IMR-90 (cell line): ENCODE results near the gene CDH2. TPM values are rescaled to one million over a fixed set of nuclear protein-coding genes. Genes with fewer than 3 reads are reported as not detected.

Experiments
- ATAC-seq: fragments of 200-7000 bp; cut with Tn5 transposase; 2 replicates; pipeline ENCODE4 v1.9.1; 2020; ENCODE audit warnings: low read depth, mild to moderate bottlenecking, moderate library complexity
- BruUV-seq: library from RNA; stranded (reverse); fragments of 400-500 nt; replicated peaks from 2 replicates; lab custom pipeline; 2021; lab: Mats Ljungman, UMichigan
- CTCF ChIA-PET: fragments of 300-600 bp; formaldehyde crosslinking; extraction: SDS; loops from one replicate; lab custom pipeline; 2021; ENCODE audit warnings: antibody characterized with exemption; lab: Yijun Ruan, JAX
- POLR2A ChIA-PET: fragments of 300-600 bp; sonication (Branson Sonifier 250); formaldehyde crosslinking; loops from one replicate; lab custom pipeline; 2022; ENCODE audit warnings: antibody characterized with exemption; ENCODE audit not compliant: unreplicated experiment; lab: Charles Lee
- DNase-seq: peaks from one replicate; pipeline ENCODE4 v3.0.0; 2013
- H2AFZ ChIP-seq: replicated peaks from 2 replicates; pipeline ENCODE3; 2013; ENCODE audit warnings: low read length, mild to moderate bottlenecking; ENCODE audit not compliant: poor library complexity
- H2AK5ac ChIP-seq: 2 replicates; pipeline ENCODE4 v1.6.1; 2013; ENCODE audit warnings: low read depth, low read length, inconsistent platforms
- H2AK9ac ChIP-seq: replicated peaks from 2 replicates; pipeline ENCODE3; 2013; ENCODE audit warnings: mild to moderate bottlenecking, low read depth, low read length, moderate library complexity; ENCODE audit not compliant: poor library complexity
- H2BK120ac ChIP-seq: 2 replicates; pipeline ENCODE4 v1.6.1; 2013; ENCODE audit warnings: low read depth, low read length, inconsistent platforms
- H2BK15ac ChIP-seq: 3 replicates; pipeline ENCODE4 v1.6.1; 2013; ENCODE audit warnings: low read depth, low read length, inconsistent platforms
- H2BK20ac ChIP-seq: 2 replicates; pipeline ENCODE4 v1.6.1; 2013; ENCODE audit warnings: low read depth, mild to moderate bottlenecking, inconsistent platforms, low read length, moderate library complexity
- H2BK5ac ChIP-seq: 2 replicates; pipeline ENCODE4 v1.6.1; 2013; ENCODE audit warnings: mild to moderate bottlenecking, low read depth, low read length, inconsistent platforms; ENCODE audit not compliant: poor library complexity, severe bottlenecking
- H3K14ac ChIP-seq: replicated peaks from 2 replicates; pipeline ENCODE4 v1.6.1; 2013; ENCODE audit warnings: low read depth, low read length, inconsistent platforms
- H3K18ac ChIP-seq: 2 replicates; pipeline ENCODE4 v1.6.1; 2013; ENCODE audit warnings: low read depth, low read length, control low read depth
- H3K23ac ChIP-seq: 2 replicates; pipeline ENCODE4 v1.6.1; 2013; ENCODE audit warnings: low read depth, low read length, inconsistent platforms
- H3K27ac ChIP-seq: 2 replicates; pipeline ENCODE4 v1.5.1; 2013; ENCODE audit warnings: mild to moderate bottlenecking, control low read depth, low read length; ENCODE audit not compliant: insufficient read depth
- H3K27me3 ChIP-seq: 2 replicates; pipeline ENCODE4 v1.6.1; 2013; ENCODE audit warnings: low read length; ENCODE audit not compliant: control insufficient read depth, insufficient read depth
- H3K36me3 ChIP-seq: 2 replicates; pipeline ENCODE4 v1.6.1; 2013; ENCODE audit warnings: low read length, mixed read lengths; ENCODE audit not compliant: control insufficient read depth, insufficient read depth
- H3K4ac ChIP-seq: 2 replicates; pipeline ENCODE4 v1.6.1; 2013; ENCODE audit warnings: low read depth, low read length, inconsistent platforms
- H3K4me1 ChIP-seq: 2 replicates; pipeline ENCODE4 v1.6.1; 2013; ENCODE audit warnings: low read length, mixed read lengths; ENCODE audit not compliant: control insufficient read depth, insufficient read depth
- H3K4me2 ChIP-seq: 2 replicates; pipeline ENCODE4 v1.6.1; 2013; ENCODE audit warnings: low read depth, mild to moderate bottlenecking, control low read depth, low read length, moderate library complexity
- H3K4me3 ChIP-seq: 2 replicates; pipeline ENCODE4 v1.5.1; 2013; ENCODE audit warnings: low read depth, mild to moderate bottlenecking, control low read depth, low read length, moderate library complexity; ENCODE audit not compliant: insufficient read depth
- H3K56ac ChIP-seq: 2 replicates; pipeline ENCODE4 v1.6.1; 2013; ENCODE audit warnings: low read length, inconsistent platforms; ENCODE audit not compliant: insufficient read depth; ENCODE audit errors: extremely low read depth
- H3K79me1 ChIP-seq, 2 experiments: 2 replicates each; pipeline ENCODE4 v1.6.1; 2013; ENCODE audit warnings: low read length in 2 of 2, inconsistent platforms in 1 of 2, low read depth in 1 of 2
- H3K9ac ChIP-seq: 2 replicates; pipeline ENCODE4 v1.6.1; 2013; ENCODE audit warnings: low read depth, low read length, control low read depth
- H3K9me1 ChIP-seq: 2 replicates; pipeline ENCODE4 v1.6.1; 2013; ENCODE audit warnings: low read length, inconsistent platforms; ENCODE audit not compliant: insufficient read depth
- H3K9me3 ChIP-seq: 2 replicates; pipeline ENCODE4 v1.6.1; 2013; ENCODE audit warnings: low read length; ENCODE audit not compliant: control insufficient read depth, insufficient read depth
- H4K20me1 ChIP-seq: 2 replicates; pipeline ENCODE4 v1.6.1; 2013; ENCODE audit warnings: low read length, inconsistent platforms; ENCODE audit not compliant: insufficient read depth
- H4K5ac ChIP-seq: 2 replicates; pipeline ENCODE4 v1.6.1; 2013; ENCODE audit warnings: mild to moderate bottlenecking, low read depth, low read length, control low read depth
- H4K8ac ChIP-seq, 2 experiments: 2 replicates each; pipeline ENCODE4 v1.6.1; 2013; ENCODE audit warnings: low read depth in 2 of 2, low read length in 2 of 2, control low read depth in 1 of 2, inconsistent platforms in 1 of 2
- H4K91ac ChIP-seq: 2 replicates; pipeline ENCODE4 v1.6.1; 2013; ENCODE audit warnings: low read depth, low read length, inconsistent platforms; ENCODE audit not compliant: insufficient read depth
- MXI1 ChIP-seq: IDR thresholded peaks from 2 replicates; pipeline ENCODE4 v1.6.1; 2012; ENCODE audit warnings: low read depth, mild to moderate bottlenecking, low read length, moderate library complexity, borderline replicate concordance
- WGBS, 2 experiments: methylation state at CpG; one replicate each; pipeline versions ENCODE4 v1.1.5 to v1.1.7; 2013; ENCODE audit warnings: missing lambda C conversion rate in 2 of 2; ENCODE audit not compliant: insufficient read length in 1 of 2; ENCODE audit errors: extremely low coverage in 2 of 2; 5-methylcytosine and 5-hydroxymethylcytosine counted together
- dilution Hi-C: fragments of 300-500 bp; cut with HindIII; formaldehyde crosslinking; loops from one replicate; pipeline ENCODE4 v1.14.3; 2018; ENCODE audit warnings: low sequenced_read_pairs; ENCODE audit not compliant: unreplicated experiment
- in situ Hi-C: fragments of 300-500 bp; cut with MboI; formaldehyde crosslinking; loops from 3 replicates; pipeline ENCODE4 v1.14.3; 2019; ENCODE audit warnings: low sequenced_read_pairs, inconsistent platforms, mixed read lengths
- intact Hi-C: fragments of 100-400 bp; cut with micrococcal nuclease; formaldehyde crosslinking; loops from 2 replicates; pipeline ENCODE4 v1.10.0; 2022
- polyA plus RNA-seq, 3 experiments: library from polyadenylated mRNA; depleted of rRNA; stranded (reverse); fragments of >200 nt; gene quantifications; 2 replicates each; pipeline ENCODE4 v1.2.3, GENCODE V29; 2012; ENCODE audit warnings: low replicate concordance in 1 of 3
- total RNA-seq: library from RNA; depleted of rRNA; stranded (reverse); fragments of >200 nt; gene quantifications from 2 replicates; pipeline ENCODE4 v1.2.3, GENCODE V29; 2012

Gene CDH2
- total and polyA plus RNA-seq, 2 of the 4 experiments (the other 2 are of a cell fraction) = 55.6 to 111 TPM

DNA sequence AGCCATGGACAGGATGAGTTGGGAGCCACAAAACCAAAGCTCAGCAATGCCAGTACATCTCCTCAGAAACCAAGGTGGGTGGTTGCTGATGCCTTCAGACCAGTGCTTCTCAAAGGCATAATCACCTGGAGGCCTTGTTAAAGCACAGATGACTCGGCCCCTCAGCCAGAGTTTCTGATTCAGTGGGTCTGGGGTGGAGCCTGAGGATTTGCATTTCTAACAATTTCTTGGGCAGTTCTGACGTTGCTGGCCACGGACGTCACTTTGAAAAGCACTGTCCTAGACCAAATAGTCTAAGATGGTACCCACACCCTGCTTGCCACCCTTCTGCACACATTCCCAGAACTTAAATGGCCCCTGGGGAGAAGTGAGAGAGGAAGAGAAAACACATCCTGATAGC is 24.1 kb upstream of the CDH2 start:
- no peaks in the 10 kb centered on the region for H3K9me3 ChIP-seq
- intact Hi-C loops = no loop called here
- no peak overlapping the region for H3K56ac ChIP-seq
- no peak overlapping the region for H2AK9ac ChIP-seq
- H4K91ac ChIP-seq = no peak overlapping the region
- H2AK5ac ChIP-seq = no peak overlapping the region
- H3K27ac ChIP-seq = no peak overlapping the region
- H2AFZ ChIP-seq = no peak overlapping the region
- no peaks in the 10 kb centered on the region for H3K36me3 ChIP-seq
- no peak for TF ChIP-seq MXI1
- no TSS peak for BruUV-seq
- H3K4me3 ChIP-seq = no peak overlapping the region
- no peak overlapping the region for H4K5ac ChIP-seq
- in situ Hi-C loops = no loop called here
- peaks cover 3% of the 10 kb centered on the region for H3K4me1 ChIP-seq
- H3K18ac ChIP-seq = no peak overlapping the region
- peaks cover 3% of the 10 kb centered on the region; the same call in 1 of the 2 replicates for H3K9me1 ChIP-seq
- dilution Hi-C loops = no loop called here
- no peaks in the 10 kb centered on the region for H3K79me1 ChIP-seq
- H3K23ac ChIP-seq = no peak overlapping the region
- H4K8ac ChIP-seq = no peak overlapping the region
- no peaks in the 10 kb centered on the region for H4K20me1 ChIP-seq
- WGBS, 2 experiments = 100% methylated on average over 1 of the region's 4 CpGs; no CpG with 5 or more reads in 1 of the 2 experiments
- ATAC-seq (no peak), DNase-seq (no peak)
- no peaks in the 10 kb centered on the region for H3K27me3 ChIP-seq
- H3K4ac ChIP-seq = 0 out of 2 replicates have a peak overlapping the region, but pooled peaks have one; percentile 17
- H2BK120ac ChIP-seq = no peak overlapping the region; the same call in 1 of the 2 replicates
- H2BK5ac ChIP-seq = no peak overlapping the region
- ChIA-PET CTCF (no interaction called here), POLR2A (no interaction called here)
- no peak overlapping the region for H2BK20ac ChIP-seq
- H3K14ac ChIP-seq = no peak overlapping the region
- H3K9ac ChIP-seq = no peak overlapping the region
- no peak overlapping the region for H3K4me2 ChIP-seq
- H2BK15ac ChIP-seq = no peak overlapping the region; the same call in 2 of the 3 replicates
